ENCODE results near the gene NLGN4Y.

NLGN4Y gene

GRCh38 chrY:14524272-14525231 lies at the start of gene NLGN4Y:
TSS of gene NLGN4Y (plus strand) at chrY:14524529. CDS start at chrY:14622120, 97,591 bp downstream.
- DNase-seq = peak; percentile 46

GRCh38 chrY:14485935-14486334 lies 38.4 kb upstream of the NLGN4Y start:
- no peak for DNase-seq

- DNase-seq = no peak
Measured at GRCh38 chrY:14490226-14490625, 34.1 kb upstream of the NLGN4Y start.

GRCh38 chrY:14498071-14498470 lies 26.3 kb upstream of the NLGN4Y start:
- no peak for DNase-seq

- no peak for DNase-seq
Measured at GRCh38 chrY:14504592-14504991, 19.7 kb upstream of the NLGN4Y start.

GRCh38 chrY:14522379-14522950 lies 1.9 kb upstream of the NLGN4Y start:
- DNase-seq = no peak

- peak; percentile 46 for DNase-seq
Measured at GRCh38 chrY:14523491-14524271, 648 bp upstream of the NLGN4Y start.

- DNase-seq = no peak
Measured at GRCh38 chrY:14525315-14525714, 986 bp downstream of the NLGN4Y start.

- DNase-seq = no peak
Measured at GRCh38 chrY:14528361-14528760, 4.0 kb downstream of the NLGN4Y start.

- no peak for DNase-seq
Measured at GRCh38 chrY:14536703-14537102, 12.4 kb downstream of the NLGN4Y start.

- no peak for DNase-seq
Measured at GRCh38 chrY:14543506-14543905, 19.2 kb downstream of the NLGN4Y start.

GRCh38 chrY:14581294-14581693 lies 57.0 kb downstream of the NLGN4Y start:
- no peak for DNase-seq

- no peak for DNase-seq
Measured at GRCh38 chrY:14586725-14587124, 62.4 kb downstream of the NLGN4Y start.

GRCh38 chrY:14601372-14601771 lies 77.0 kb downstream of the NLGN4Y start:
- no peak for DNase-seq

- no peak for DNase-seq
Measured at GRCh38 chrY:14617625-14618024, 93.3 kb downstream of the NLGN4Y start.

- no peak for DNase-seq
Measured at GRCh38 chrY:14618513-14618912, 94.2 kb downstream of the NLGN4Y start.

- no peak for DNase-seq
Measured at GRCh38 chrY:14628208-14628607, 103.9 kb downstream of the NLGN4Y start.

GRCh38 chrY:14631676-14632075 lies 107.3 kb downstream of the NLGN4Y start:
- DNase-seq = no peak

GRCh38 chrY:14633718-14634117 lies 109.4 kb downstream of the NLGN4Y start:
- no peak for DNase-seq

GRCh38 chrY:14634954-14635353 lies 110.6 kb downstream of the NLGN4Y start:
- DNase-seq = no peak

GRCh38 chrY:14637551-14637950 lies 113.2 kb downstream of the NLGN4Y start:
- no peak for DNase-seq

- DNase-seq = no peak
Measured at GRCh38 chrY:14641853-14642252, 117.5 kb downstream of the NLGN4Y start.

- no peak for DNase-seq
Measured at GRCh38 chrY:14644157-14644952, 120.0 kb downstream of the NLGN4Y start.

All from activated CD8-positive, alpha-beta memory T cell treated with anti-CD3 and anti-CD28 coated beads, Interleukin-2, amount 50 U/mL, for 48 hours (primary cell).